Colon (tissue), 2 donors: ENCODE data around the gene TMIGD3.
A peak's percentile ranks its signal among the peaks of the same experiment; 100 is the strongest.

Experiments
- FAIRE-seq: peaks from 2 replicates; lab custom pipeline; 2012; peaks lifted over from hg19 to GRCh38; lab: Jason Lieb, UNC
- donor health status: control.
- donor health status: control.

The TMIGD3 gene

DNA sequence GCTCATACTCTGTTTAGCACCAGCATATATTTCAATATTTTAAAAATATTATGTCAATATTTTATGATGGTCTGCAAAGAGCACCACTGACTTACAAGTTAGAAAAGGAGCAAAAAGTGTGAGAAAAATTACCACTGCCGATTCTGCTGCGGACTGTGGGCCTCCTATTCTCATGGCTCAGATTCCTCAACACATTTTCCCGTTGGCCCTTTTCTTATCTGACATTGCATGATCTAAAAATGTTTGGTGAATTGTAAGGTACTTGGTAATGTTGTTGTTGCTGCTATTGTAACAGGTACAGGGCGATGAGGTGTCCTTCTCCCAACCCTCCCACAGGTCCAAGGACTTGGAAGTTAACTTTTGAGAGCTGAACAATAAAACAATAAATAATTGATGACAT, 28.9 kb downstream of the TMIGD3 start:
- FAIRE-seq, result no peak

DNA sequence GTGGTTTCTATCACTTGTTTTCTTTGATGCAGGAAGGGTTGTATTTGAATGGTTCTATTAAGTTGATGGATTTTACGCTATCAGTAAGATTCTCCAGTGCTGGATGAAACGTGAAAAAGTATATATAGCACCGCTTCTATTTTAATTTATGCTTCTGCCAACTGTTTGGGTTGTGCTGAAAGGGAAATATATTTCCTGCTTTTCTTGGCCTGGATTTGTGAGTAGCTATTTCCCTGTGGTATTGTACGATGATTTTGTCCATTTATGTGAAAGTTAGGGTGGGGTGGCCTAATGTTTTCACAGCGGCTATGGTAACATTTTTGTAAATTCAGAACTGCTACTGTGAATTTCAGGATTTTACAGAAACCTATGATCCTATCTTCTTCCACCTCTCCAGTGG, 29.3 kb downstream of the TMIGD3 start:
- FAIRE-seq, result no peak

DNA sequence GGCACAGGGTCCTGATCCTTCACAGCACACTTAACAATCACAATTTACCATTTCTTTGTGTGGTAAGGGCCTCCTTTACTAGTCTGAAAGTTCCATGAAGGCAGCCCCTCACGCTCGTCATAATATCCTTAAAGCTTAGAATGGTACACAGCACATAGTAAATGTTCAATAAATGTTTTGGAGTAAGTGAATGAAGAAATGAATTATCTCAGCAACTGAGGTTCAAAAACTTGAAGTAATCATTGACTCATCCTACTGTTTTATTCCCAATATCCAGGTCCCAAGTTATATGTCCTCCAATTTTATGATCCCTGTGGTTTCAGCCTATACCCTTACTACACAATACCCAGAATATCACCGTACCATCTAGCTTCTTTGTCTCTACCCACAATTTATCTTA, 31.9 kb downstream of the TMIGD3 start:
- FAIRE-seq, result no peak

DNA sequence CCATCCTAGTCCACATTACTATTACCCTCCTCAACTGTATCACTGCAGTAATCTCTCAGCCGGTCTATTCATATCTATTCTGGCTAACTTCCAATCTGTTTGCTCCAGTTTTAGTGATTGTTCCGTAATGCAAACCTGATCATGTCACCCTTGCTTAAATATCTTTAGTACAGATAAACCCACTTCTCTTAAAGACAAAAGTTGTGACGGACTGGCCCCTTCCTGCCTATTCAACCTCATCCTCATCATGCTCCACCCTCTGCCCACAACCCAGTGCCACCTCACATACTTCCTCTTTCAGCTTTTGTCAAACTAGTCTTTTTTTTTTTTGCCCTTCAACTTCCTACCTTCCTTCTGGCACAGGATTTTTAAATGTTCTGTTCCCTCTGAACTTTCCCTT, 32.4 kb downstream of the TMIGD3 start:
- no peak for FAIRE-seq

DNA sequence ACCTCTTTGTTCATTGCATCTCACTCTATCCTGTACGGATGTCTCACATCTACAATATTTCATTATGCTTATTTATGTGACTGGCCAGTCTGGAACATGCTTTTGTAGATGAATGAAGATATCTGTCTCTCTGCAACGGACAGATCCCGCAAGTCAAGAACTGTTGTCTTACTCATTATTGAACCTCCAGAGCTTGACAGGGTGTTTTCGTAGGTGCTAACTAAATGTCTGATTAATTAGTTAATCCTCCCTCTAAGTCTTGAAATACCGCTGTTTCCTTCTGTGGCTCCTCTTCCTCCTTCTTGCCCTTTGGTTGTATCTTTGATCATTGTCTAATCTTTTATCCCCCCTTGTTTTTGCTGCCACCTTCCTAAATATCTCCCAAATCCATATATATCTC, 32.8 kb downstream of the TMIGD3 start:
- no peak for FAIRE-seq

DNA sequence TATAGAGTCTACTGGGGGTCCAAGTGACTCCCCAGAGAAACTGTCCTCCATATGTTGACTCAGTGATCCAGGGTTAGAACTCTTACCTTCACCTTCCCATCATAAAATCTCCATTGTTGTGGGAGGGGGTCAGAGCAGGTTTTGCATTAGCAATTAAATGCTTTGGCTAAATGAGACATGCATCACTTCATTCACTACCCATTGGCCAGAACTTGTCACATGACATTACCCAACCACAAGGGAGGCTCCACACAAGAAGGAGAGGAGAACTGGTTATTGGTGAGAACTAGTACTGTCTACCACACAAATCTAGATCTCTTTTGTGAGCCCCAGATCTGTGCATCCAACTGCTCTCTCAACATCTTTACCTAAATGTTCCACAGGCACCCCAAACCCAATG, 33.9 kb downstream of the TMIGD3 start:
- FAIRE-seq, result no peak

DNA sequence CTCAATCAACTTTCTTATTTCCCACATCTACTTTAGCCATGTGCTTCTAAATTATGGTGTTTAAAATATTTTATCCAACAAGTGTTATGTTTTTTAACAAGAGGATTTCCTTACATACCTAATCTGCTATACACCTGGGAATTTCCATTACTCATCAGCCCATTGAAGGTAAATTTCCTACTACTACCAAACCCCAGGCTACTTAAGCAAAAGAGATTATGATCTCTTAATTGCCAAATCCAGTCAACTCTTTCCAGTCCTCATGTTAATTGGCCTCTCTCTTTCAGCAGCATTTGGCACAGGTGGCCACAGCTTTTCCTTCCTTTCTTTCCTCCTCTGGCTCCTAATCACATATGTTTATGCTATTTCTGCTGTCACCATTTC, 34.7 kb downstream of the TMIGD3 start:
- no peak for FAIRE-seq

DNA sequence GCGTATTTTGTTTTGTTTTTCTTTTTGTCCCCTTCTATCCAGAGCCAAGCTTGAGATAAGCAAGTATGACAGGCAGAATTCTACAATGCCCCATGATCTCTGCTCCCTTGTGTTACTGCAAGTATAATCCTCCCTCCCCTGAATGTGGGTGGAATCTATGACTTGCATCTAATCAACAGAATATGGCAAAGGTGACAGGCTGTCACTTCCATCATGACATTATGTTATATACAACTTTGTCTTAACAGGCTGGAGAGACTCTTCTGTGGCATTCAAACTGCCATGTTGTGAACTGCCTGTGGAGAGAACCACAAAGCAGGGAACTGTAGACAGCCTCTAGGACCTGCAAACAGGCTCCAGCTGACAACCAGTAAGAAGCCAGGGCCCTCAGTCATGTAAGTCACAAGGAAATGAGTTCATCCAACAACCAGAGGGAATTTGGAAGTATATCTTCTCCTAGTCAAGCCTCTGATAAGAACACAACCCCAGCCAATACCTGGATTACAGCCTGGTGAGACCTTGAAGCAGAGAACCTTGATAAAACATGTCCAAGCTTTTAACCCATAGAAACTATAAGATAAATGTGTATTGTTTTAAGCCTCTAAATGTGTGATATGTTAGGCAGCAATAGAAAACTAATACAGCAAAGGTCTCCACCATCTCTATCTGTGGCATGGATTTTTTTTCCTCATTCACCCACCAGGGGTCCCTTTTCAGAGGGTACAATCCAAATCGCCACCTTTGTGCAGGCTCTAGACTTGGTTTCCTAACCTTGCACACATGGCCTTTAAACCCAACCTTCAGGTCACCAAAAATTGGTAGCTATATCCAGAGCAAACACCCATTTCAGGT, 35.3 kb downstream of the TMIGD3 start:
- FAIRE-seq, result no peak

DNA sequence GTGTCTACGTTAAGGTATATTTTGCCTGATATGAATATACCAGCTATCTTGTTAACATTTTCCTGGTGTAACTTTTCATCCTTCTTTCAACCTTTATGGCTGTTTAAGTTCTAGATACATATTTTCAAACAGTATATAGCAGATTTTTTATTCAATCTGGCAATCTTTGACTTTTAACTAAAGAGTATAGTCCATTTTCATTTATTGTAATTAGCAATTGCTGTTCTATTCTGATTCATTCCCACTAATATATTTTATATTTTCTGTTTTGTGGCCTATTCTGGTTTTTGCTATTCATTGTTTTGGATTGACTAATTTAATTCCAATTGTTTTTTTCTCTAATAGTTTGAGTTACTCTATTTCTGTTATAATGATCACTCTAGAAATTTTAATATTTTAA, 37.0 kb downstream of the TMIGD3 start:
- no peak for FAIRE-seq

DNA sequence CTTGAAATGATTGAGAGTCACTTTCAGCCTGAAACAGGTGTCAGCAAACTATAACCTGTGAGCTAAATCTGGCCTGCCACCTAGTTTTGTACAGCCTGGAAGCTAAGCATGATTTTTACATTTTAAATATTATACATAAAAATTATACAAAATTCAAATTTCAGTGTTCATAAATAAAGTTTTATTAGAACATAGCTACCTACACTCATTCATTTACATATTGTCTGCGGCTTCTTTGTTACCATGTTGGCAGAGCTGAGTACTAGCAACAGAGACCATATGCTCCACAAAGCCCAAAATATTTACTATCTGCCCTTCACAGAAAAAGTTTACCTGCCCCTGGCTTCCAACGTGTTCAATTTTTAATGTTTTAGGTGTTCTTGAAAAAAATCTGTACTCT, 37.7 kb downstream of the TMIGD3 start:
- FAIRE-seq, result no peak

DNA sequence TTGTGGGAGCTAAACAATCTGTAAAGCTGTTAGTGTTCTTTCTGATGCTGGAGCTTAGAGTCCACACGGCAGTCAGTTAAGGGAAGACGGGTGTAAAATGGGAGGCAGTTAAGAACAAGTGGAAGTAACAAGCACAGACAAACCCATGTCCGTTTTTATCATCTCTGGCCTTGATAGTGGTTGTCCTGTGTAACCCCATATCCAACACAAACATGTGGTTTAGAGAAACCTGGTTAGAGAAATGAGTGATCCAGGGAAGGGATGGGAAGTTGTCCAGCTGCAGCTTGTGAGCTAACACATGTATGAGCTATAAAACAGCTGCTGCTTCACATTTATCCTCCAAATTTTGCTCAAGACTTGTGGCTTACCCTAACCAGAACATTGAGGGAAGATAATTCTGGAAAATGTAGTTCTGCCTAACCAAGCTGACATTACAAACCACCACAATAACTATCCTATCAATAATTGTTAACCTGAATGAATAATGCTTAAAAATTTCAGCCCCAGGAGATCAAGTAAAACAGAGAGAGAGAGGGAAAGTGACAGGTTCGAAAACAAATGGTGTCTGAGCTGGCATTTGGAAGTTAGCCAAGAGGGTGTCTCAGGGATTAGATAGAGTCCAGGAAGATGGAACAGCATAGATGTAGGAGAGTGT, 40.3 kb downstream of the TMIGD3 start:
- no peak for FAIRE-seq

DNA sequence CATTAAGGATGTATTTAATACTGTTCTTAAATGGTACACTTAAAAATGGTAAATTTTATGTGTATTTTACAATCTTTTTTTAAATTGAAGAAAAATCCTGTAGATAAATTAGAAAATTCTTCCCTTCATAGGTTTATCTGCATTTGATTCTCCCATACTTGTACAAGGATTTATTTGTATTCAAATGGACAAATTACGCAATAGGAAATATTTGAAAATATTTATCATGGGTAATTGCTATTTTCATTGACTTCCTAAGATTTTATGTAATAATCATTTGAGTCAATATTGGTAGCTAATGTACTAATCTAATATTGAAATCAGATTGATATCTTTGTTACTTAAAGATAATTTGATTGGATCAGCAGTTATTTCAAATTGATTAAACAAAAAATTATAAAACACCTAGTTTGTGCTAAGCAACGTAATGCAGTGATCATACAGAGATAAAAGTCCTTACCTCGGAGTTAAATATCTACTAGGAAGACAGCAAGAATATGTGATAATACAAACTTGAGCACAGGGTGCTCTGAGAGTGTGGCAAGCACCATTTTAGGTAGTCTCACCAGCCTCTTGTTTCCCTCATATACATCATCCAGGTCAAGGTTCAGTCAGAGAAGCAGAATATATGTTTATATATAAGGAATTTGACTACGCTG, 40.9 kb downstream of the TMIGD3 start:
- no peak for FAIRE-seq

DNA sequence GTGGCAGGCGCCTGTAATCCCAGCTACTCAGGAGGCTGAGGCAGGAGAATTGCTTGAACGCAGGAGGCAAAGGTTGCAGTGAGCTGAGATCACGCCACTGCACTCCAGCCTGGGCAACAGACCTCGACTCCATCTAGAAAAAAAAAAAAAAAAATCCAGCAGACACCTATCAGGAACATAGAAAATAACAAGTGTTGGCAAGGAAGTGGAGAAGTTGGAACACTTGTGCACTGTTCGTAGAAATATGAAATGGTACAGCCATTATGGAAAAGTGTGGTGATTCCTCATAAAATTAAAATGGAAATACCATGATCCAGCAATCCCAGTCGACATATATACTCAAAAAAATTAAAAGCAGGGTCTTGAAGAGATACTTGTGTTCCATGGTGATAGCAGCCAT, 41.7 kb downstream of the TMIGD3 start:
- no peak for FAIRE-seq

DNA sequence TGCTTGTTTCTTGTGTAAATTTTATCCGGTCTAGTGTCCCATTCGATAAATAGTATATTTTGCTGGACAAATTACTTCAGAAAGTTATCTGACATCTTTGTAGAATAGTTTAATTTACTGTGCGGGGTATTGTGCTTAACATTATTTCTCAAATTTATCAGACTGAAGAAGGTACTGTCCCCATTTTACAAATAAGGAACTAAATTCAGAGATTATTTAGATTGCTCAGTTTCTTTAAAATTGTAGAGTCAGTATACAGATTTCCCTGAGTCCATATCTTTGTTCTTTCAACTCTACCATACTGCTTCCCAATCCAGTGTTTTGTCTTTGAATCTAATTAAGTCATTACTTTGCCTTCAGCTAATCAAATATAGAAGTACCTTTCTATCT, 47.8 kb downstream of the TMIGD3 start:
- FAIRE-seq, result no peak

DNA sequence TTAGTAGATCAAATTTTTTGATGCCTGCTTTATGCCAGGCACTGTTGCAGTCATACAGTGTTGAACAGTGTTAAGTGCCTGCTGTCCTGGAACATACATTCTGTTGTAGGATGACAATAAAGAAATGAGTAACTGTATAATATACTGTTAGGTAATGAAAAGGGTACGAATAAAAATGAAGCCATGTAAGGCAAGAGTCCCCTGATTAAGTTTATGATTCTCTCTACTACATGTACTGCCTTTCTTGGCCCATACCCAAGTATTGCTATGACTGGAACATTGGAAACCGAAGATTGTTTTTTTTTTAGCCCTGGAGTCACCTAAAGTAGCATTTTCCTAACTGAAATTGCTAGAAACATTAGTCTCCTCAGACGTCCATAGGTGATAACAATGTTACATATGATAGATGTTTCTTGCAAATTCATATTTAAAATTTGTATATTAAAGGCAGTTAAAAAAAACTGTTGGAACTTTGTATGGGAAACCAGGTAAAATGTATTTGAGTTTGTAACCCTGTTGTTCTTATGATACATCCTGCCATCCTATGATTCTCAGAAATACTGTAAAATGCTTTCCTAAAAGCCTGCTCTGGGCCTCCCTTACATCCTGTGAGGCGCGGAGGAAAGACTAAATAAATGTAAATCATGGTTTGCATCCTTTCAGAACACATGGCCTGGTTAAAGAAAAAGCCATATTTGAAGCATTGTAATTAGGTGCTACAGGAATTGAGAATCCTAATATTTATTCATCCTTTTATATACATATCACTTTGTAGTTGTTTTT, 48.4 kb downstream of the TMIGD3 start:
- no peak for FAIRE-seq

DNA sequence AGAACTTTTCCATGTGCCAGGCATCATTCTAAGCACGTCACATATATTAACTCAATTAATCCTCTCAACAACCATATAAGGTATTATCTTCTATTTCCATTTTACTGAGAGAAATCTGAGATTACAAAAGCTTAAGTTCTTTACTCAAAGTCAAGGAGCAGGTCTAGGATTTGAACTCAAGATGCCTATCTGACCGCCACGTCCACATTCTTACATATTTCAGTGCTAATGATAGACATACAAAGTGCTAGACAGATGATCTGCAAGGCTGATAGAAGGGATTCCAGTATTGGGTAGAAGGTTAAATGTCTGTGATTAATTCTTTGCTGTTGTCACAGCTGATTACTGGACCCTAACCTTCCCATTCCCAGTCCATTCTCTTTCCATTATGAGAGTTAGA, 49.7 kb downstream of the TMIGD3 start:
- no peak for FAIRE-seq

DNA sequence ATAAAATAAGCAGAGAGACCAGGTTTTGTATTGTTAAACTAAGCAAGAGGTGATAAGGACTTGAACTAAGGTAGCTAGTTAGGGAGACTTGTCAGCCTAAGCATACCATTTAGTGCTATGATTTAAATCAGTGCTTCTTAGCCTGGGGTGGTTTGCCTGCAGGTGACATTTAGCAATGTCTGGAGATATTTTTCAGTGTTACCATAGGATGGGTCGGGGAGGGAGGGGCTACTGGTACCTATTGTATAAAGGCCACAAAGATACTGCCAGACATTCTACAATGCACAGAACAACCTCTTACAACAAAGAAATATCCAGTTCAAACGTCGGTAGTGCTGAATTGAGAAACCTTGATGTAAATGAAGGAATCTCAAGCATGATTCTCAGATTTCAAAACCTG, 50.9 kb downstream of the TMIGD3 start:
- no peak for FAIRE-seq

DNA sequence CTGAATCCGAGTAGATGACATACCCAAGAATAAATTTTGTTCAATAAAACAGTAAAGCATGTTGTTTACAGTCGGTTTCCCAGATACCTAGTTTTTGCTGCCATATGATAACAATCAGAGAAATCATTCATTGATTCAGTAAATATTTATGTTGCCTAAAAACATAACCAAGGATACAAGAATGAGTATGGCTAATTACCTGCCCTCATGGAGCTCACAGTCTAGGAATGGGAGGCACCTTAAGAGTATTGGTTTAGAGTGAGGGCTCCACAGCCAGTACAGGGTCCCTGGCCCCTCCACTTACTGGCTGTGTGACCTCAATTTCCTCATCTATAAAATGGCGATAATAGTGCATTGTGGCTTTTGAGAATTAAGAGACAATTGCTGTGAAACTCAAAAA, 53.2 kb downstream of the TMIGD3 start:
- FAIRE-seq, result no peak

DNA sequence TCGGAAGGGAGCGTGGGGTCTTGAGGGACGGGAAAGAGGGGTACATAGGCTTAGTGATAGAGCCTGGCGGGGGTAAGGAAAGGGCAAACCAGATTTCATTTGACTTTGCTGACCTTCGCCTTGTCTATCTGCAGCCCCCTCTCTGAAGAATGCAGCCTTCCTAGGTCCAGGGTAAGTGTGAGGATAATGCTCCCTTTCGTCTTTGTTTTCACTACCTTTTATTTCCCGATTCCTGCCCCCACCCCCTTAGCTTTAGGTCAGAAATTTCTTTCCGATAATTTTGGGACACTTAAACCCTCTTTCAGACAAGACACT, 53.8 kb downstream of the TMIGD3 start:
- FAIRE-seq, result no peak

DNA sequence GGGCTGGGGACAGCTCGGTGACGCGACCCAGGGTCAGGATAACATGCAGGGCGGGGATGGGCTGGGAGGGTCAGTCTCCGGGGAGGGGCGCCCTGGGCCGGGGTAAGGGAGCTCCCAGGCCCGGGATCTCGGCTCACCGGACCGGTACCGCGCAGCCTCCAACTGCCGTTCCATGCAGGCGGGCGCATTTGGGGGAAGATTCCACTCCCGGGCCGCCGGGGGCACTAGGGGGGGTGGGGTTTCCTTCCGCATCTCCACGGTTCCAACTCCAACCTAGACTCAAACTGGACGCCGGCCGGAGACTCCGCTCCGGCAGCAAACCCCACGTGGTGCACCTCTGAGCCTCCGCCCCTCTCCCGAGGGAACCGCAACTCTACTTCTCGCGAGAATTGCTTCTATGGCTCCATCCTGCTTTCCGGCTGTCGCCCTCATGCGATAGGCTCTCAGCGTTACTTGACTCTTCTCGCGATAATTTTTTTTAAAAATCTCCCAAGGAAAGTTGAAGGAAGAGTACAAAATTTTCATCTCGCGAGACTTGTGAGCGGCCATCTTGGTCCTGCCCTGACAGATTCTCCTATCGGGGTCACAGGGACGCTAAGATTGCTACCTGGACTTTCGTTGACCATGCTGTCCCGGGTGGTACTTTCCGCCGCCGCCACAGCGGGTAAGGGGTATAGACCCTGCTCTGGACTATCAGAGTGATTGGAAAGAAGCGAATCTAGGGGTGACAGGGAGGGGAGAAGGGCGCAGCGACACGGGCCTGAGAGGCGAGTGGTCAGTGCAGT, 54.3 kb downstream of the TMIGD3 start, which contains the start of the genes ATP5PB and WDR77:
ATP5PB (plus strand) TSS at position 547 of the 785 bp plus-strand sequence; CDS start at position 625, 78 bp downstream.
WDR77 (minus strand) TSS at position 339 of the 785 bp plus-strand sequence; CDS start at position 252, 87 bp downstream.
- FAIRE-seq, result peak; percentile 66

DNA sequence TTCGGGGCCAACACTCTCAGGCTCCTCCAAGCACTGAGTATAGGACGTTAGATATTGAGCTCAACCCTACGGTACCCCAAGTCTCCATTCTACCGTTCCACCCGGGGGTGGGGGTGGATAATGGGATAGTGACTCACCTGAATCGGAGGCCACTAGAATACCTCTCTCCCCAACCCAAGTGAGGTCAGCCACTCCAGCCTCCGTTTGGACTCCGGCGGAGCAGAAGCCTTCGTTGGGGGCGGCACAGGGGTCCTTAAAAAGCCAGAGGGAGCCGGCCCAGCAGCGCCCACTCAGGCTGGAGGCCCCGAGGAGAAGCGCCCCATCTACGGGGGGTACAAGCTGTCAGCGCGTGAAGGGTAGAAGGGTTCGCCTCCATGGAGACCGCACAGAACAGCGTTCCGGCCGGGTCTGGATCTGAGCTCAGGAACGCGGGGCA, 54.9 kb downstream of the TMIGD3 start:
- no peak for FAIRE-seq
